Fibroblast of peridontal ligament (primary cell): ENCODE data around the gene USP51.
"Not testable (repeated sequence)": the region's sequence is repeated elsewhere in the genome, so short reads cannot be mapped to it uniquely, and the experiment has no call there.

Experiments
- DNase-seq: peaks from one replicate; pipeline ENCODE4 v3.0.0-alpha.2; 2010; ENCODE audit errors: extremely low read depth

USP51 gene

DNA sequence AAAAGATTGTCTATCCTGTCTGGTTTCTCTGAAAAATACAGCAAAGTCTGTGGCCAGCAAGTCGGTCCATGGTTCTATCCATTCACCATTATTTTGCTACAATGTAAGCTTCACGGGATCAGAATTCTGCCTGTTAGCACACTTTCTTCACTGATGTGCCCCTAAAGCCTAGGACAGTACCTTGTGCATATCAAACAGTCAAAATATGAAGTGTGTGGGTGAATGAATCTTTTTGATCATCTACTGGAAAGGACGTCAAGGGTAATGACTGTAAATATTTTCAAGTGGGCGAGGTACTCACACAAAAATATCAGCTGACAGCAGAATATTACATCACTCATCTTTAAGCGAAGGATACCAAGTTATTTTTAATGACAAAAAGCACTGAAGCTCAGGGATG lies 24.5 kb downstream of the USP51 start:
- DNase-seq: not testable (repeated sequence)

DNA sequence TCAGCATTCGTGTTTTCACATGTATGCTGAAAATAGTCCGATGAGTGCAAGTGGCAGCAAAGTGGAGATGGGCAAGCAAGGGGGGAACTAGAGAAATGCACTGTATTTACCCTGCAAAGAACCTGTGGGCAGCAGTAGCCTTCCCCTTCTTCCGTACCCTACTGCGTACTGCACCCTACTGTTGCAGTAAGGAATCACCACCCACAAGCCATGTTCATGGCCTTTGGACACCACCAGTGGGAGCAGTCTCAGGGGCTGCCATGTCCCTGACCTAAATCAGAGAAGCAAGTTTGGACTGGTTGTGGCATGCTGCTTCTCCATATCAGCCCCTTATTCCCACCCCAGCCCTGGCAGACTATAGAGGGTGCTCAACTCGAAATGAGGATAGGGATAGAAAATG lies 25.6 kb downstream of the USP51 start:
- DNase-seq: not testable (repeated sequence)

DNA sequence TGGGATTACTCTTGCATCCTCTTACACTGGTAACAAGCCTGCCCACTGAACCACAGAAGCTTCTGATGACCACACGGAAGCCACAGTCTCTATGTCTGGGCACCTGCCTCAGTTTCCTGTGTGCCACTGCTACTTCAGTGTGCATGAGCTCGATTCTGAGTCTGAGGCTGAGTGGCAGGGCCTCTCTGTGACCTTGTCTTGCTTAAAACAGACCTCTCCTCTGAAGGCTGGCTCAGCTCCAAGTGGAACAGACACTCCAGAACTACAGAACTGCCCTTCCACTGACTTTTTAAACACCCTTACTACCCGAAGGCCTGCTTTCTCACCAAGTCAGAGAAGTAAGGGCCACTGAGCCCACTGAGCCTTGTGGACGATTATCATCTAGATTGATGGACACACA lies 29.7 kb downstream of the USP51 start:
- not testable (repeated sequence) for DNase-seq

DNA sequence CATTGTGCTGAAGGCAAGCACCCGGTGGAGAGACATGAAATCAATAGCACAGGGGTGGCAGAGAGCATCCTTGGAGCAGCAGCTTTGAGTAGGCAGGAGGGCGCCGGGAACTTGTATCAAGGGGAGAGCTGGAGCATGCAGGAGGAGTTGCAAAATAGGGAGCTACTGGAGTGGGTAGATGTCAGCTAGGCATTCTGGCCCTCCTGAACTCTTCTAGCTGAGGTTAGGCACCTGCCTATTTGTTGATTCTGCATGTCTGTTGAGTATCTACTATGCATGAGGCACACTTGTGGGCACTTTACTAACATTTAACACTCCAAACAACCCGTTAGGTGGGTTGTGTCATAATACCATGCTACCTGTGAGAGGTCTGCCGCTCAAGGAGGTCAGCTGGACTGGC lies 30.2 kb downstream of the USP51 start:
- DNase-seq: not testable (repeated sequence)

DNA sequence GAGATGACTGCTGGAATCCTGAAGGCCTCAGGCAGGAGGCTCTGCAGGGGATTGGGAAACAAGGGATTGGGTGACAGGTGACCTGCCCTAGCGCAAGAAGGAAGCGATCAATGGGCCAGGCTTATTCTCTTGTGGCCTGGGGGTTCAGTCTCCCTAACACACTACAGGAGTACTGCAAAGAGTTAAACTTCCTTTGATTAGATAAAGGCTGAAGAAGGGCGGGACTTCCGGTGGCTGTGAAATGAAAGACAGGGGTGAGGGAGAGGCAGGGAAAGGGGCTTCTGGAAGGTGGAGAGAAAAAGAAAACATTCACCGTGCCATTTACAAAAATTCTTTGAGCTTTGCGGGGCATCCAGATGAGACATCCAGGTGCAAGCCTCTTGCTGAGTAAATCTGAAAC lies 33.9 kb downstream of the USP51 start:
- DNase-seq: not testable (repeated sequence)

DNA sequence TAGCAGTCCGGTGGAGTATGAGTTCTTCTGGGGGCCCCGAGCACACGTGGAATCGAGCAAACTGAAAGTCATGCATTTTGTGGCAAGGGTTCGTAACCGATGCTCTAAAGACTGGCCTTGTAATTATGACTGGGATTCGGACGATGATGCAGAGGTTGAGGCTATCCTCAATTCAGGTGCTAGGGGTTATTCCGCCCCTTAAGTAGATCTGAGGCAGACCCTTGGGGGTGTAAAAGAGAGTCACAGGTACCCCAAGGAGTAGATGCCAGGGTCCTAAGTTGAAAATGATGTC lies 36.9 kb downstream of the USP51 start:
- DNase-seq: no peak

DNA sequence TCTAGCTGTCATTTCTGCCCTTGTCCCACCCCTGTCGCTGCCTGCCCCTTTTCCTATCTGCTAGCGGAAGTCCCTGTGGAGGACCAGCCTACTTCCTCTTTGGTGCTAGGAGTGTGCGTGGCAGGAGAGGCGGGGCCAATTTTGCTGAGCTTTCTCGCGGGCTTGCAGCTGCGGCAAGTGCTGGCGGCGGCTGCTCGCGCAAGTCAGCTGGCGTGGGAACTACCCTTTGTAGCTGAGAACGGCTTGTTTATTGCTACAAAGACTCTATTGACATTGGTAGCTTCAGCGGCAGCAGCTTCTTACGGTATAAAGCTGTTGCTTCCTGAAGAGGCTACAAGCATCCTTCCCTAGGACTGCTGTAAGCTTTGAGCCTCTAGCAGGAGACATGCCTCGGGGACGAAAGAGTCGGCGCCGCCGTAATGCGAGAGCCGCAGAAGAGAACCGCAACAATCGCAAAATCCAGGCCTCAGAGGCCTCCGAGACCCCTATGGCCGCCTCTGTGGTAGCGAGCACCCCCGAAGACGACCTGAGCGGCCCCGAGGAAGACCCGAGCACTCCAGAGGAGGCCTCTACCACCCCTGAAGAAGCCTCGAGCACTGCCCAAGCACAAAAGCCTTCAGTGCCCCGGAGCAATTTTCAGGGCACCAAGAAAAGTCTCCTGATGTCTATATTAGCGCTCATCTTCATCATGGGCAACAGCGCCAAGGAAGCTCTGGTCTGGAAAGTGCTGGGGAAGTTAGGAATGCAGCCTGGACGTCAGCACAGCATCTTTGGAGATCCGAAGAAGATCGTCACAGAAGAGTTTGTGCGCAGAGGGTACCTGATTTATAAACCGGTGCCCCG lies 37.4 kb downstream of the USP51 start, which contains the start of gene MAGEH1:
MAGEH1 (plus strand) TSS at position 138 of the 843 bp plus-strand sequence; CDS start at position 386, 248 bp downstream.
- peak; percentile 80 for DNase-seq

DNA sequence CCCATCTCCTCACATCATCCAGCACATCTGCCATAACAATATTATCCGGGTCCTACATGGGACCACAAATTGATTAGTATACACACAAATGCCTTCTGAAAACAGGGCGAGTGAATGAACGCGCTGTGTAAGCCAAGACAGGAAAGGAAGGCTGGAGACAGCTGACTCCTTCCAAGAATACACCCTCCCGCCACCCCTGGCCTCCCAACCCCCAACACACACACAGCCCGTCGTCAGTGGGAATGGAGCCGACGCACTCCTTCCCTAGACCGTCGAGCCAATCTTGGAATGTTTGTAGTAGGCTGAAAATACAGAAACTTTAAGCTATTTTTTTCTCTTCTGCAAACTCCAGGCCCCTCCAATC lies 38.0 kb downstream of the USP51 start:
- no peak for DNase-seq

DNA sequence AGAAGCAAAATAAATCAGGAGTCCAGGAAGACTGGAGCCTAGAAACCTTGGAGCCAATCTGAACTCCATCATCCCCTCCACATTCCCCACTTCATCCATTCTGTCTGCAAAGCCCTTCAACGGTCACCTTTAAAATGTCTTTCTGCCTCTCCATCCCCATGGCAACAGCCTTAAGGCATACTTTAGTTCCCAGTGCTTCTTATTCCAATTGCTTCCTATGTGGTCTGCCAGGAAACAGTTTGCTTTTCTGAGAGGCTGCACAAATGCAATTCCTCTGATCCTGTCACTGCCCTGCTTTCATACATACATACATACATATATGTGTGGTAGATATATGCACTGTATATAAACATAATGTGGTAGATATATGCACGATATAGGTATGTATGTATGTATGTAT lies 38.5 kb downstream of the USP51 start:
- DNase-seq: no peak

DNA sequence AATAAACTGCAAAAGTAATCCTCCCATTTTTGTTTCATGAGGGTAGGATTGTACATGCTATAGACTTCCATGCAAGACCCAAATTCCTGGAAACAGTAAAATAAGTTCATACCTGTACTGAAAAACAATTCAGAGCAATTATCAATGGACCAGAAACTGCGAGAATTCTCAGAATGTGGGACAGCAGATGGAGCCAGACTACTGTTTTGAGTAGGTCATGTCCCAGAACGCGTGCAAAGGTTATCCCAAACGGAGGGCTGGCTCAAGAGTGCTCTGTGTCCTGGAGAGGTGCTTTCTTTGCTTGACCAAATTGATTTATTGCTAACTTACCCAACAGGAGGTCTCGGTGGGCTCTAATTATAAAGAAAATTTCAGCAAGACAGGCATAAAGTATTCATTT lies 39.4 kb downstream of the USP51 start:
- DNase-seq: peak; percentile 27

DNA sequence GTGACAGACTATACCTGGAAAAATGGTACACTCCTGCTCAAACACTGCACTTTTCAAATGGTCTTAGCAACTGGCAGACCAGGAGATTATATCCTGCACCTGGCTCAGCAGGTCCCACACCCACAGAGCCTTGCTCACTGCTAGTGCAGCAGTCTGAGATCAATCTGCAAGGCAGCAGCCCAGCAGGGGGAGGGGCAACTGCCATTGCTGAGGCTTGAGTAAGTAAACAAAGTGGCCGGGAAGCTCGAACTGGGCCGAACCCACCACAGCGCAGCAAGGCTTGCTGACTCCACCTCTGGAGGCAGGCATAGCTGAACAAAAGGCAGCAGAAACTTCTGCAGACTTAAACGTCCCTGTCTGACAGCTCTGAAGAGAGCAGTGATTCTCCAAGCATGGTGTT lies 46.2 kb downstream of the USP51 start:
- DNase-seq: not testable (repeated sequence)
